ENCODE measurements around the gene SGMS1.

DNA sequence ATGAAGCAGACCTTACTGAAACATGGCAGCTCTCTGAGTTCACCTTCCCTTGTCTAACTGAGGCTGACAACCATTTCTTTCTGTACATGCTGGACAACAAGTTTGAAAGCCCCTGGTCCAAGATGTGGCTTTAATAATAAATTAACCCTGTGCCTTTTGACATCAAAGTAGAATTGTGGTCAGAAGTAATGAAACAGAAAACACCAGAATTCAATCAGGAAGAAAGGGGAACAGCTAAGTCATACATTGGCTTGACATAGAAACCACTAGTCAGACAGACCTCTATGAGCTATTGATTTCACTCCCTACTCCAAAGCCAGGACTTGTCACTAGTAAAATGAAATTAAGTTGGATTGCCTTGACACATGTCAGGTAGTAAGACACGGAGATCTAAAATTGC is 197.3 kb downstream of the SGMS1 start:
- TF ChIP-seq EP300 (IDR thresholded peaks at IDR 0.05; ENCODE audit: borderline replicate concordance in 1 of 2, low read depth in 1 of 2, low read length in 1 of 2) = no peak
- TF ChIP-seq, protein P1, sequence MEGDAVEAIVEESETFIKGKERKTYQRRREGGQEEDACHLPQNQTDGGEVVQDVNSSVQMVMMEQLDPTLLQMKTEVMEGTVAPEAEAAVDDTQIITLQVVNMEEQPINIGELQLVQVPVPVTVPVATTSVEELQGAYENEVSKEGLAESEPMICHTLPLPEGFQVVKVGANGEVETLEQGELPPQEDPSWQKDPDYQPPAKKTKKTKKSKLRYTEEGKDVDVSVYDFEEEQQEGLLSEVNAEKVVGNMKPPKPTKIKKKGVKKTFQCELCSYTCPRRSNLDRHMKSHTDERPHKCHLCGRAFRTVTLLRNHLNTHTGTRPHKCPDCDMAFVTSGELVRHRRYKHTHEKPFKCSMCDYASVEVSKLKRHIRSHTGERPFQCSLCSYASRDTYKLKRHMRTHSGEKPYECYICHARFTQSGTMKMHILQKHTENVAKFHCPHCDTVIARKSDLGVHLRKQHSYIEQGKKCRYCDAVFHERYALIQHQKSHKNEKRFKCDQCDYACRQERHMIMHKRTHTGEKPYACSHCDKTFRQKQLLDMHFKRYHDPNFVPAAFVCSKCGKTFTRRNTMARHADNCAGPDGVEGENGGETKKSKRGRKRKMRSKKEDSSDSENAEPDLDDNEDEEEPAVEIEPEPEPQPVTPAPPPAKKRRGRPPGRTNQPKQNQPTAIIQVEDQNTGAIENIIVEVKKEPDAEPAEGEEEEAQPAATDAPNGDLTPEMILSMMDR (IDR thresholded peaks at IDR 0.05) = no peak
- no peak for TF ChIP-seq SIN3A (IDR thresholded peaks at IDR 0.05; ENCODE audit: borderline replicate concordance, low read depth, low read length)
- TF ChIP-seq RFX5 (IDR thresholded peaks at IDR 0.05; ENCODE audit: low read length) = no peak
- no peak for TF ChIP-seq CHD2 (IDR thresholded peaks at IDR 0.05; ENCODE audit: low read length, partially characterized antibody)
- TF ChIP-seq, protein P2, sequence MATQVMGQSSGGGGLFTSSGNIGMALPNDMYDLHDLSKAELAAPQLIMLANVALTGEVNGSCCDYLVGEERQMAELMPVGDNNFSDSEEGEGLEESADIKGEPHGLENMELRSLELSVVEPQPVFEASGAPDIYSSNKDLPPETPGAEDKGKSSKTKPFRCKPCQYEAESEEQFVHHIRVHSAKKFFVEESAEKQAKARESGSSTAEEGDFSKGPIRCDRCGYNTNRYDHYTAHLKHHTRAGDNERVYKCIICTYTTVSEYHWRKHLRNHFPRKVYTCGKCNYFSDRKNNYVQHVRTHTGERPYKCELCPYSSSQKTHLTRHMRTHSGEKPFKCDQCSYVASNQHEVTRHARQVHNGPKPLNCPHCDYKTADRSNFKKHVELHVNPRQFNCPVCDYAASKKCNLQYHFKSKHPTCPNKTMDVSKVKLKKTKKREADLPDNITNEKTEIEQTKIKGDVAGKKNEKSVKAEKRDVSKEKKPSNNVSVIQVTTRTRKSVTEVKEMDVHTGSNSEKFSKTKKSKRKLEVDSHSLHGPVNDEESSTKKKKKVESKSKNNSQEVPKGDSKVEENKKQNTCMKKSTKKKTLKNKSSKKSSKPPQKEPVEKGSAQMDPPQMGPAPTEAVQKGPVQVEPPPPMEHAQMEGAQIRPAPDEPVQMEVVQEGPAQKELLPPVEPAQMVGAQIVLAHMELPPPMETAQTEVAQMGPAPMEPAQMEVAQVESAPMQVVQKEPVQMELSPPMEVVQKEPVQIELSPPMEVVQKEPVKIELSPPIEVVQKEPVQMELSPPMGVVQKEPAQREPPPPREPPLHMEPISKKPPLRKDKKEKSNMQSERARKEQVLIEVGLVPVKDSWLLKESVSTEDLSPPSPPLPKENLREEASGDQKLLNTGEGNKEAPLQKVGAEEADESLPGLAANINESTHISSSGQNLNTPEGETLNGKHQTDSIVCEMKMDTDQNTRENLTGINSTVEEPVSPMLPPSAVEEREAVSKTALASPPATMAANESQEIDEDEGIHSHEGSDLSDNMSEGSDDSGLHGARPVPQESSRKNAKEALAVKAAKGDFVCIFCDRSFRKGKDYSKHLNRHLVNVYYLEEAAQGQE (IDR thresholded peaks at IDR 0.05; ENCODE audit: low read depth, low read length) = no peak
- no peak for TF ChIP-seq TEAD4 (IDR thresholded peaks at IDR 0.05; ENCODE audit: borderline replicate concordance, insufficient read depth)
- TF ChIP-seq, protein P3, sequence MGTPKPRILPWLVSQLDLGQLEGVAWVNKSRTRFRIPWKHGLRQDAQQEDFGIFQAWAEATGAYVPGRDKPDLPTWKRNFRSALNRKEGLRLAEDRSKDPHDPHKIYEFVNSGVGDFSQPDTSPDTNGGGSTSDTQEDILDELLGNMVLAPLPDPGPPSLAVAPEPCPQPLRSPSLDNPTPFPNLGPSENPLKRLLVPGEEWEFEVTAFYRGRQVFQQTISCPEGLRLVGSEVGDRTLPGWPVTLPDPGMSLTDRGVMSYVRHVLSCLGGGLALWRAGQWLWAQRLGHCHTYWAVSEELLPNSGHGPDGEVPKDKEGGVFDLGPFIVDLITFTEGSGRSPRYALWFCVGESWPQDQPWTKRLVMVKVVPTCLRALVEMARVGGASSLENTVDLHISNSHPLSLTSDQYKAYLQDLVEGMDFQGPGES (IDR thresholded peaks at IDR 0.05; ENCODE audit: low read depth, low read length) = no peak
